NCI-H82 treated with DMSO at 0.1 percent for 48 hours (cell line): ENCODE data around the gene SLA2.
"Not testable (repeated sequence)": the region's sequence is repeated elsewhere in the genome, so short reads cannot be mapped to it uniquely, and the experiment has no call there.

Experiments
- DNase-seq: peaks from one replicate; lab custom pipeline; 2025; ENCODE audit not compliant: unreplicated experiment; lab: John Stamatoyannopoulos, UW

SLA2 gene

DNA sequence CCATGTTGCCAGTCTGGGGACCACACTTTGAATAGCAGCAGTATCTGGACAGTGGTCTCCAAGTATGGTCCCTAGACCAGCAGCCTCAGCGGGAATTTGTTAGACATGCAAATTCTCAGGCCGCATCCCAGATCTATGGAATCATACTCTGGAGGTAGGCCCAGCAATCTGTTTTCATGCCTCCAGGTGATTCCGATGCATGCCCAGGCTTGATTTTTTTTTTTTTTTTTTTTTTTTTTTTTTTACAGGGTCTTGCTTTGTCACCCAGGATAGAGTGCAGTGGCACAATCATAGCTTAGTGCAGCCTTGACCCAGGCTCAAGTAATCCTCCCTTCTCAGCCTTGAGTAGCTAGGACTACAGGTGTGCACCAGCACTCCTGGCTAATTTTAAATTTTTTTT, 682 bp upstream of the SLA2 start:
- no peak for DNase-seq

DNA sequence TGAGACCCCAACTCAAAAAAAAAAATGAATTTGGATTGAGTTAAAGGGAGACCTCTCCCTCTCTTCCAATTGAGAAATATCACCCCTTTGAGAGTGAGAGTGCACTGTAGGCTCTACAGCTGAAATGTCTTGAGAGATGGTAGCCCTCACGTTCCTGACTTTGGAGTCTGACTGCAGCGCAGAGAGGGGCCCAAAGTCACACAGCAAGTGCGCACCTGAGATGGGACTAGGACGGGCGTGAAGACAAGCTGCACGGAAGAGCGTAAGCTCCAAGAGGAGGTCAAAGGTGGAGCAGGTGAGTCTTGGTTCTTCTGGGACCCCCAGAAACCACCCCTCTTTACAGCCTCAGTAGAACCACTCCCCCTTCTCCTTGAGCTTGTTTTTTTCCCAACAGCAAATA, 643 bp downstream of the SLA2 start:
- no peak for DNase-seq

DNA sequence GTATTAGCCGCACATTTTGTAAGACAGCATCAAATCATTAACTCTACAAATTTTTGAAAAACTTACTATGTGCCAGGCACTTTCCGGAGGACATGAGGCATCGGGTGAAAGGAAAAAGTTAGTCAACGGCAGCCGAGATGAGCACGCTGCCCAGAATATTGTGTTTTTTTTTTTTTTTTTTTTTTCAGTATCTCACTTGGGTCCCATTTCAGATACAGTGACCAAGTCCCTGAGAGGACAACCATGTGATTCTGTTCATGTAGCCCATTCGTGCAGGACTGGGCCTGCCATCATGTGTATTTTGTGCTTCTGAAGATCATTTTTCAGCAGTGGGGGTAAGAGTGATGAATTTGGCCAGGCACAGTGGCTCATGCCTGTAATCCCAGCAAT, 1.3 kb downstream of the SLA2 start:
- no peak for DNase-seq

DNA sequence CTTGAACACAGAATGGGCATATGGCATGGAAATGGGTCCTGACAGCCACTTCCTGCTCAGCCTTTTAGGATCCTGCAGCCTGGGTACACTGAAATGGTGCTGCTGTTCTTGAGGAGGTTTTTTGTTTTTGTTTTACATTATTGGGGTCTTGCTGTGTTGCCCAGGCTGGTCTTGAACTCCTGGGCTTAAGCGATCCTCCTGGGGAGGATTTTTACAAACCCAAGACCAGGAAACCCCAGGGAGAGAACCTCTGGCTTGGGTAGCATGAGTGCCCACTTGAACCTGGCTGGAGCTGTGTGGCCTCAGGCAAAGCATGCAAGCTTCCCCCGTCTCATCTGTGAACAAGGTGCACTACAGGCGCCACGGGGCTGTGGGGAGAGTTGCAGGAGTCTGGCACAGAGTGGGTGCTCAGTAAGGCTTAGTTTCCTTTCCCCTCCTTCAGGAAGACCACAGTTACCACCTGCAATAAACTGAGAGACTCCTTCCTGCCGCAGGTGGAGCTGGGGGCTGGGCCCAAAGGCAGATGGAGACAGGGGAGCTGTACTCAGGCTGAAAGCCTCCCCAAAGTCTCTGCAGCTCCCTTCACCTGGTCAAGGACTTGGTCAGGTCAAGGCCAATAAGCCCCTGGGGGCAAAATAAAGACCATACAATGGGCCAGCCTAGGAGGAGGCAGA, 1.8 kb downstream of the SLA2 start:
- DNase-seq, result no peak

DNA sequence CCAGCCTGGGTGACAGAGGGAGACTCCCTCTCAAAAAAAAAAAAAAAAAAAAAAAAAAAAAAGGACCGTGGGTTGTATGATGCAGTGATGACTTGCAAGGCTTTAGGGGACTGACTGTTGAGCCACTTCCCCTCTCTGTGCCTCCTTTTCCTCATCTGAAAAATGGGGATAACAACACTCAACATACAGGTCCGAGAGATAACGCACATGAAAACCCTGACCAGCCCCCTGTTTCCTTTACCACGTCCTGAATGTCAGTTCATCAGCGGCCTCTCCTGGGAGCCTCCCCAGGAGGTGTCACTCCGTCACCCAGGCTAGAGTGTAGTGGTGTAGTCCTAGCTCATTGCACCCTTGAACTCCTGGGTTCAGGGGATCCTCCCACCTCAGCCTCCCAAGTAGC, 3.9 kb downstream of the SLA2 start:
- no peak for DNase-seq

DNA sequence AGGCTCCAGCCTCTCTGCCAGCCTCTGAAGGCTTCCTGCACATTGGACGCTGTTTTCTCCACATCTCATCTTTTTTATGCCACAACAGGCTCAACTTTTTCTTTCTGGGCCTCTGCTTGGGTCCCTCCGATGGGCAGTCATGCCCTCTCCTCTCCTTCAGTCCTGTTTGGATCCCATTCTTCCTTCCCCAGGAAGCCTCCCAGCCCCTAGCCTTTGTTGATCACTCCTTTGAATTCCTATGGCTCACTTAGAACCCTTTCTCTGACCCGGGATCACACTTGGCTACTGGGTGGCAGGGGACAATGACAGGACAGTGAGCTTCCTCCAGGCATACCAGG, 4.5 kb downstream of the SLA2 start:
- DNase-seq, result no peak

DNA sequence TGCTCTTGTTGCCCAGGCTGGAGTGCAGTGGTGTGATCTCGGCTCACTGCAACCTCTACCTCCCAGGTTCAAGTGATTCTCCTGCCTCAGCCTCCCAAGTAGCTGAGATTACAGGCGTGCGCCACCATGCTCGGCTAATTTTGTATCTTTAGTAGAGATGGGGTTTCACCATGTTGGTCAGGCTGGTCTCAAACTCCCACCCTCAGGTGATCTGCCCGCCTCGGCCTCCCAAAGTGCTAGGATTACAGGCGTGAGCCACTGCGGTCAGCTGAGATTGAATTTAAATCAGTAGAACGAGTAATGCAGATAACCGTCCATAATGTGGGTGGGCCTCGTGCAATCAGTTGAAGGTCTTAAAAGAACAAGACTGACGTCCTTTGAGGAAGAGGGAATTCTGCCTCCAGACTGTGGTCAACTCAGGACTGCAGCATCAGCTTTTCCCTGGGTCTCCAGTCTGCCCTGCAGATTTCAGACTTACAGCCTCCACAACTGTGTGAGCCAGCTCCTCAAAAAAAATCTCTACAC, 7.1 kb downstream of the SLA2 start:
- DNase-seq, result not testable (repeated sequence)

DNA sequence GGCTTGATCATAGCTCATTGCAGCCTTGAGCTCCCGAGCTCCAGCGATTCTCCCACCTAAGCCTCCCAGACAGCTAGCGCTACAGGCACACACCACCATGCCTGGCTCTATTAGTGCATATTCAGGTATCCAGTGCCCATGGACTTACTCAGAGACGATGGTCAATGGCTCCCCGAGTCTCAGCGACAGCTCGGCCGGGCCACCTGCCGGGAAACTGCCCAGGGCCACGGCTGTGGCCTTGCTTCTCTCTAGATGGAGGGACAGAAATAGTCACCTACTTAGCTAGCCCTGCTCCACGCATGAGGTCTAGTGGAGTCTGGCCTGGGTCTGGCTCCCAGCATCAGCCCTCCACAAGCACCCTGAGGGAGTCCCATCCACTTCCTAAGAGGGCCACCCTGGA, 11.7 kb downstream of the SLA2 start:
- DNase-seq, result no peak

DNA sequence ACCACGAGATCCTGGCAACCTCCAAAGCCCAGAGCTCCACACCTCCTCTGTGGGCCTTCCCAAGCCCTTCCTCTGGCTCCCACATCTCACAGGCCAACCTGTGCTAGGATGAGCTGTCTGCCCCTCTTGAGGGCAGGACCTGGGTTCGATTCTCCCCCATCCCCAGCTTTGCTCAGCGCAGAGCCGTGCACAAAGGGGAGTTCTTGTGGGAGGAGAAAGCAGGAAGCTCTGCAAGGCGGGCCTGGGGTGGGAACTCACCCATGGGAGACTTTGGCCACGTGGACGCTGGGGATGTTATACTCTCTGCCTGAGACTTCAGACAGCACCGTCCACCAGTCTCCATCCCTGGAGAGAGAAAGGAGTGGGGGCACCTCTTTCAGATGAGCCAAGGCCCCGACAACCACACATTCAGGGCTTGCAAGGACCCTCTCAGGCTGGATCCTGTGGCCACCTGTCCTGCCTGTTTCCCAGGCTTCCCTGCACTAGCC, 12.7 kb downstream of the SLA2 start:
- no peak for DNase-seq

DNA sequence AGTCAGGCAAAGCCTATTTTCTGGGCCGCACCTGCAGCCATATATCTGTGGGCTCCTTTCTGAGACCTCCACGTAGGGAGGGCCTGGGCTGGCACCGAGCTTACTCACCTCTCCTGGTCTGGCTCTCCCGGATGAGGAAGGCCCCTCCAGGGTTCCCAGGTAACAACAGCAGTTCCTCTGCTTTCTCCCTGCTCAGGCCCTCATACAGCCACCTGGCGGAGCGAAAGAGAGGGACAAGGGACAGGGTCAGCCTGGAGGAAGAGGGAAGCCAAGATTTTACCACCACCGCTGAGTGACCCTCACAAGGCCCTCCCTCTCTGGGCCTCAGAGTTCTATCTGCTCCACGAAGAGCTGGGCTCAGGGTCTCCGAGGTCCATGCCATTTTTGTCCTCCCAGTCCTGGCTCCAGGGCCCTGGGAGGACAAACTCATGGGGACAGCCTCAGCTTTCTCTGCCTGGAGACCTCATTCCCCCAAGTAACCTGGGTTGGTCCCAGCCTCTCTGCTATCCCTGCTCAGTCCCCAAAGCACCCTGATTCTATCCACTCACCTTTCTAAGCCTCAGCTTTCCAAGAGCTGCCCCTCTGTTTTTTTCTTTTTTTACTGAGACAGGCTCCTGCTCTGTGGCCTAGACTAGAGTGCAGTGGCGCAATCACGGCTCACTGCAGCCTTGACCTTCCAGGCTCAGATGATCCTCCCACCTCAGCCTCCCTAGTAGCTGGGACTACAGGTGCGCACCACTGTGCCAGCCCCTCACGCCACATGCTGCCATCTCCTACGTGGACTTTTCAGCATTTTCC, 13.3 kb downstream of the SLA2 start:
- DNase-seq, result no peak

DNA sequence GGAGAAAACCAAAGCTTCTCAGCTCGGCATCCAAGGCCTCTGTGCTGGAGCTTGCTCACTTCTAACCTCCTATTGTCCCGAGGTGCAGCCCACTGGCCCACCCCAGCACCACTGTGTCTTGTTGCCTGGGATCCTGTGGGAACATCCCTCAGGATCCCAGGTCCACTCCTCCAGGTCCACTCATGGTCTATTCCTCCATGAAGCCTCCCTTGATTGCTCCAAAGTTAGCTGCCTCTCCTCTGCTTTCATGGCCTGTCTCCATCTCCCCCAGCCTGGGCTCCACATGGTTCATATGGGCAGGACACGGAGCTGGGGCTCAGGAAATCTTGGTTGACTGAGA, 13.9 kb downstream of the SLA2 start:
- DNase-seq, result no peak

DNA sequence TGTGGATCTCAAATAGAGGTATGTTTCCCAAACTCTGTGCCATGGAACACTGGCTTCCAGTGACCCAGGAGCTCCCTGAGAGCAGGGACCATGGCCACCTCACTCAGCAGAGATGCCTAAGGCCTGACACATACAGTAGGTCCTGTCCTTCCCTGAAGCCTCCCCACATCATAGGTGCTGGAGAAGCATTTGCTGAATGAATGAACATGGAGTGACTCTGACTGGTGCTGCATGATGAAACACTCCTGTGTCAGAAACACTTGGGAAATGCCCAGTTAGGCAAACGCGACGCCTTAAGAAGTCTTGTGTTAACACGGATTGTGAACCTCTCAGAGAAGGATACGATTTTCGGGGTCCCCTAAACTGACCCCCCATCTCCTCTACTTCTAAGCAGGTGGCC, 14.3 kb downstream of the SLA2 start:
- DNase-seq, result no peak

DNA sequence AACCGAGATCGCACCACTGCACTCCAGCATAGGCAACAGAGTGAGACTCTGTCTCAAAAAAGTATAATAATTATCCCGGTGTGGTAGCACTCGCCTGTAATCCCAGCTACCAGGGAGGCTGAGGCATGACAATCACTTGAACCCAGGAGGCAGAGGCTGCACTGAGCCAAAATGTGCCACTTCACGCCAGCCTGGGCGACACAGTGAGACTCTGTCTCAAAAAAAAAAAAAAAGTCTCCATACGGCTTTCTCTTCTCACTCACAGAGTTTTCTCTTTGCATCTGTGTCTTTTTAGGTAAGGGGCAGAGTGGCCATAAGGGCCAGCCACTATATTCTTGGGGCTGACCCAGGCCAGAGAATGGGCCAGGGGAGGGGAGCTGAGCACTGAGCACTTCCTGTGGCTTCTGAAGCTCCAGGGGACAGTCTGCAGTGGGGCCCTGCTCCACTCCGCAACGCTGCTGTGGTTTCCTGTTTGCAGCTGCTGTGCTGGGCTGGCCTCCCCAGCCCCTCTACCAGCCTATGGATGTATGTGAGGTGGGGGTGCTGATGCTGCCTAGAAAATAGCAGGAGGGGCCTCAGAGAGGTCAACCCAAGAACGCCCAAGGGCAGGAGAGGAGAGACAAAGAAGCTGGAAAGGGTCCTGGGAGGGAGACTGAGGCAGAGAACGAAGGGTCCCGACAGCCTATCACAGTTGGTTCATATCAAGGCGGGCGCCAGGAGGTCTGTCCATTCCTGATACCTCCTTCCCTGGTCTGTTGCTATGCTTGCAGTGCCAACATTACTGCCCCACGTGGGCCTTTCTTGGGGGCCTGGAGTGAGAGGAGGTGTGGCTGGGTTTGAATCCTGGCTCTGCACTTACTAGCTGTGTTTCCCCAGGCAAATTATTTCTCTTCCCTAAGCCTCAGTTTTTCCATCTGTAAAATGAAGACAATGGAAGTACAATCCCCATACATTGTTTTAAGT, 16.0 kb downstream of the SLA2 start:
- no peak for DNase-seq

DNA sequence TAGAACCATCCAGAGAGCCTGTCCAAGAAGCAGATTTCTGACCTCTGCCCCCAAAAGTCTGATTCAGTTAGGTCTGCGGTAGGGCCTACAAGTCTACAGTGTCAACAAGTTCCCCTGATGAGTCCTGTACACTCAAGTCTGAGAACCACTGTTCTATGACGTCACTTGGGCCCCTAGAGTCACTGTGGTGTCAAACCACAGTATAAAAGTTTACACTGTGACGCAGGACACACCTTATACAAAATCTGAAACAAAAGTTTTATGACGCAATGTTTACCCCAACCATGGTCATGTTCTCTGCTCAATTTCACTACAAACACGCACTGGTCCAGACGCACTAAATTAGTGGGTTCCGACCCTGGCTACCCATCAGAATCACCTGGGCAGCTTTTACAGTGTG, 17.9 kb downstream of the SLA2 start:
- DNase-seq, result no peak

DNA sequence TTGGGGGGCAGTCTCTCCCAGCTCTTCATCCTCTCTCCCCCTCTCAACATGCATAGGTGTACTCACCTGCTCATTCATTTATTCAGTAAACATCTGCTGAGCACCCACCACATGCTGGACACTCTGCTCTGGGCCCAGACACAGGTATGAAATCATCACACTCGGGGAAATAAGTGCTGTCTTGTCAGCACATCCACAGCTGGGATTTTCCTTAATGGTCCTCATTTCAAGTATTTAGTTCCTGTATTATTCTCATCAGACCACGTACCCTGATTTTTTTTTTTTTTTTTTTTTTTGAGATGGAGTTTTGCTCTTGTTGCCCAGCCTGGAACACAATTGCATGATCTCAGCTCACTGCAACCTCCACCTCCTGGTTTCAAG, 21.1 kb downstream of the SLA2 start:
- DNase-seq, result no peak

DNA sequence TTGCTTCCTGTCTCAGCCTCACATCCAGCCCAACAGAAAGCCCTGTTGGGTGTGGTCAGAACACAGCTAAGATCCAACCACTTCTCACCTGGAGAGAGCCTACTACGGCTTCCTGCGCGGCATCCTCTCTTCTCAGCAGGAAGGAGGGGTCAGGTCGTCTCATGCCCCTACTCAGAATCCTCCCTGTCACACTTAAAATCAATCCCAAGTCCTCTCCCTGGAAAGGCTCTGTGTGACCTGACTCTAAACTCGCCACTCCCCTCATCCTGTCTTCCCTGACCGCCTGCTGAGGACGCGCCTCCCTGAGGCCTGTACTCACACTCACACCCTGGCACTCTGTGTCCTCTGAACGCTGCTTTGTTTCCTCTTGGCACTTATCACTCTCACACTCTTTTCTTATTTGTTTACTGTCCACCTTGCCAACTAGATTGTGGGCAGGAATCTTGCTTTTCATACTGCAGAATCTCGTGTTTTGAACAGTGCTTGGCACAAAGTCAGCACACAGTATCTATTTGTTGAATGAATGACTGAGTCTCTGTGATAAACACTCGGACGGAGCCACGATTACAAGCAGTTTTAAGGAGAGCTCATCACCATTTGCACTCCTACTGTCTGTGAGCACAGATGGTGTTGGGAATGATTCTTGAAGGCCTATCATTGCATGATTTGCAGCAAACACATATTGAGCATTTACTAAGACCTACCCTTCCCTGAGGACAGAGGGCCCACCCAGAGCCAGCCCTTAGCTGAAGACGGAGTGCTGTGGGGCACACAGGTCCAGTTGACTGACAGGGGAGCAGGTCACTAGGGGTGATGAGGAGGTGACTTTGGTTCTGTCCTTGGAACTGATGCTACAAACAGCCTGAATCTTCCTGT, 21.7 kb downstream of the SLA2 start:
- DNase-seq, result no peak

DNA sequence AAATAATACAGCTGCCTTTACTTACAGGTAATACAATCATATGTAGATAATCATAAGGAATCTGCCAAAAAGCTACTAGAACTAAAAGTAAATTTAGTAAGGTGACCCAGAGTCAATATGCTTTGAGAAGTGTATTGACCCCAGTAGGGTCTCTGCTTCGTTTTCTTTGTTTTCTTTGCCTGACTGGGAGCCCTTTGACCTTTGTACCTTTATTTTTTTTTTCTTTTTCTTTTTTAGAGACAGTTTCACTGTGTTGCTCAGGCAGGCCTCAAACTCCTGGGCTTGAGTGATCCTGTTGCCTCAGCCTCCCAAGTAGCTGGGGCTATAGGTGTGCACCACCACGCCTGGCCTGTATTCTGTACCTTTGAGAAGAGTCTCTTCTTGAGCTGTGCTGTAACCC, 22.6 kb downstream of the SLA2 start:
- DNase-seq, result no peak

DNA sequence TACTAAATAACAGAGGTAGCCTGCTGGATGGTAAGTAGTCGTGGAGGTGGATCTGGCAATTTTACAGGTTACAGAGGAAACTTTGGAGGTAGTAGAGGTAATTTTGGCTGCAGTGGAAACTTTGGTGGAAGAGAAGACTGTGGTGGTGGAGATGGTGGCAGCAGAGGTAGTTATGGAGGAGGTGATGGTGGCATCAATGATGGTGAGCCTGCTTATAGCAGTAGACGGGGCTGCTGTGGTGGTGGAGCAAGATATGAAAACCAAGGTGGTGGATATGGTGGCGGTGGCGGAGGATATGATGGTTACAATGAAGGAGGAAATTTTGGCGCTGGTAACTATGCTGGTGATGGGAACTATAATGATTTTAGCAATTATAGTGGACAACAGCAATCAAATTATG, 25.1 kb downstream of the SLA2 start:
- no peak for DNase-seq

DNA sequence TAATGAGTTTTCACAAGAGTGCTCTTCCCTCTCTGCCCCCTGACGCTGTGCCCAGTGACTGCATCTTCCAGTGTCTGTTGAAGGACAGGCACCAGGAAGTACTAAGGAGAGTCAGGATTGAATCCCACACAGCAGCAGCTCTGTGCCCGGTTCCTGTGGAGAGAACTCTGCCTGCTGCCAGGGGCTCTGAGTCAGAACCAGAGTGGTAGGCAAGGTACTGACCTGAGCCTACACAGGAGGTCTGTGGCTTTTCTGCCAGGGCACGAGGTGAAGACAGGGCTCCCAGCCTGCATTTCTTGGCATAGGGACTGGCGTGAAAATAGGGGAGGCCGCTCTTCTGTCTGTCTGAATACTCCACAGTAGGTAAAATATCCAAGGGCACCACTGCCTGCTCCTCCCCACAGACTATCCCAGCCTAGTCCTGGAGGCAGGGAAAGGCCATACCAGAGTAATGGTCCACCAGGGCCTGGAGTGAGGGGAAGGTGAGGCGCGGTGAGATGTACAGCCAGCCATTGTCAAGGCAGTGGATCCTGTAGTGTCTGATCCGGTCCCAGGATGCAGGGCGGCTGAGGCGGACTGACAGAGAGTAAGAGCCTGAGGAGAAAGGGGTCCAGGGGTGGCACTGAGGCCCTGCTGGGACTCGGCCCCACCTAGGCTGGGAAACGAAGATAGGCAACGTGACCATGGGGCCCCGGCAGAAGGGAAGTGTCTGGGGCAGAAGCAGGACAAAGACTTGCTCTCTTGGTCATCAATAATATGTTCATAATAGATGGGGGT, 31.0 kb downstream of the SLA2 start:
- DNase-seq, result no peak

DNA sequence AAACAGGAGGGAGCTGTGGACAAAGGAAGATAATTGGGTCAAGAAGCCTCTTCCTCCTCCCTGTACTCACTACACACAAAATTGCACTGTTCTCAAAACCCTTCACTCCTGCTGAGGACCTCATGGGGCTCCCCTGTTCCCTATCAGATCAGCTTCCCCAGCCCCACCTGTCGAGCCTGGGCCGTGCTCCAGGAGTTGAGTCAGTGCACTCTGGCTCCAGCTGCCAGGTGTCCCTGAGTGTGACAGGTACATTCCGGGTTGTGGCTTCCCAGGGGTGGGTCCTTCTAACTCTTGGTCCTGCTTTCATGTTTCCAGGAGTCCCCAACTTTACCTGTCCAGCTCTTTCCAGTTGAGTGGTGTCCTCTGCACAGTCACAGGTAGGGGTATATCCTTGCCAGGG, 32.0 kb downstream of the SLA2 start:
- no peak for DNase-seq
